ENCODE results near the gene C3orf52.

Gene C3orf52

GRCh38 chr3:112042842-112043280, 43.3 kb upstream of the C3orf52 start:
- no peak overlapping the region for H3K4me2 ChIP-seq (ENCODE audit: low read depth, low read length, poor library complexity, severe bottlenecking)
- H3K9me2 ChIP-seq (replicated peaks; ENCODE audit: insufficient read depth, low read length) = no peaks in the 10 kb centered on the region
- H3K79me2 ChIP-seq (ENCODE audit: insufficient read depth, low read length) = no peaks in the 10 kb centered on the region
- H3K27me3 ChIP-seq (ENCODE audit: low read length) = no peaks in the 10 kb centered on the region
- no peak overlapping the region for H3K4me3 ChIP-seq (ENCODE audit: insufficient read depth, low read length, poor library complexity, severe bottlenecking)
- H3K9ac ChIP-seq (ENCODE audit: low read length) = no peak overlapping the region
- H3K36me3 ChIP-seq (ENCODE audit: low read length) = no peaks in the 10 kb centered on the region
- no peaks in the 10 kb centered on the region for H3K9me3 ChIP-seq (ENCODE audit: insufficient read depth, low read length)
- TF ChIP-seq EZH2phosphoT487 (conservative IDR thresholded peaks at IDR 0.05; ENCODE audit: low read length) = no peak
- TF ChIP-seq CTCF (IDR thresholded peaks at IDR 0.05; ENCODE audit: insufficient read depth, low read length, poor library complexity, severe bottlenecking) = no peak
- H2AFZ ChIP-seq (ENCODE audit: low read depth, low read length, severe bottlenecking) = no peak overlapping the region
- no peaks in the 10 kb centered on the region for H3F3A ChIP-seq (ENCODE audit: insufficient read depth)
- no peak overlapping the region for H3K27ac ChIP-seq (ENCODE audit: low read depth, low read length)
- H4K20me1 ChIP-seq (ENCODE audit: low read depth, low read length) = no peaks in the 10 kb centered on the region

DNA sequence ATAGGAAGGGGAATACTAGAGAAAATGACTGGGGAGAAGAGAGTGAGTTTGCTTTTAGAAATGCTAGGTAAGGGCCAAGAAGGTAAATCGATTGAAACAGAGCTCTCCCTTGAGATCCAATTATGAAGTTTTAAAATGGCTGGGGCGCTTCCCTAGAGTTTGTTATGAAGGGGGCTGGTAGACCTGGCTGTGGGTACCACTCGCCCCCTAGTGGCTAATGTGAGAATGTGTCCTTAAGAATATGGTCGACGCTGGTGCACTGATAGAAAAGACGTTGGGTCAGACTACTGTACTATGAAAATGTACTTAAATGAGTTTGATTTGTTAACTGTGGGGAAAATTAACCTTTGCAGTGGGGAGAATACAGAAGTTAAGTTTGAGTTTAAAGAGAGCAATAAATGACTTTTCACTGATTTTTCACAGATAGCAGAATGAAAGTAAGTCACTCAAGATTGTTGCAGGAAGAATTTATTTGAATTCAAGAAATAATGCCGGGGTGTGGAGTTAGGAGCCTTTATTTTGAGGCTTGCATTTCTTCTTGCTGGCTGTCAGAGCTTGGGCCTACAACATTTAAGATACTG, 42.5 kb upstream of the C3orf52 start:
- no peaks in the 10 kb centered on the region for H3K79me2 ChIP-seq (ENCODE audit: insufficient read depth, low read length)
- H3K4me3 ChIP-seq (ENCODE audit: insufficient read depth, low read length, poor library complexity, severe bottlenecking) = no peak overlapping the region
- H3K4me2 ChIP-seq (ENCODE audit: low read depth, low read length, poor library complexity, severe bottlenecking) = peak overlapping the region; percentile 4
- H3K27me3 ChIP-seq (ENCODE audit: low read length) = no peaks in the 10 kb centered on the region
- no peak overlapping the region for H3K9ac ChIP-seq (ENCODE audit: low read length)
- no peaks in the 10 kb centered on the region for H4K20me1 ChIP-seq (ENCODE audit: low read depth, low read length)
- H3K9me3 ChIP-seq (ENCODE audit: insufficient read depth, low read length) = no peaks in the 10 kb centered on the region
- H3K9me2 ChIP-seq (replicated peaks; ENCODE audit: insufficient read depth, low read length) = no peaks in the 10 kb centered on the region
- peak overlapping the region; percentile 25 for H2AFZ ChIP-seq (ENCODE audit: low read depth, low read length, severe bottlenecking)
- H3K27ac ChIP-seq (ENCODE audit: low read depth, low read length) = no peak overlapping the region
- no peaks in the 10 kb centered on the region for H3K36me3 ChIP-seq (ENCODE audit: low read length)
- no peaks in the 10 kb centered on the region for H3F3A ChIP-seq (ENCODE audit: insufficient read depth)
- TF ChIP-seq CTCF (IDR thresholded peaks at IDR 0.05; ENCODE audit: insufficient read depth, low read length, poor library complexity, severe bottlenecking) = peak; percentile 92
- TF ChIP-seq EZH2phosphoT487 (conservative IDR thresholded peaks at IDR 0.05; ENCODE audit: low read length) = no peak

DNA sequence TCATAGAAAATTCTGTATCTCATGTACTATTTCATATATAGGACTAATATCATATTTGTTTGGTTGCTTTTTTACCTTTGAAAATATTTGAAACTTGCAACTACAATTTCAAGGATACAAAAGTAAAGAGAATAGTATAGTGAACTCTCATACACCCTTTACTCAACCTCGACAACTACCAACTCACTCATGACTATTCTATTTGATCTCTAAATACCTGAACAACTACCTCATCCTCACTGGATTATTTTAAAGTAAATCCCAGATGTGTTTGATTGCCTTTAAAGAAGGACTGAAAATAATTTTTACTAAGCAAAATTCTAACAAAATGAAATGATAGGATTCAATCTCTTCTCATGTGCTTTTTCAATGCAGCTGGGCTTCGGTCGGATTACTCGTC, 39.6 kb upstream of the C3orf52 start:
- H3K79me2 ChIP-seq (ENCODE audit: insufficient read depth, low read length) = no peaks in the 10 kb centered on the region
- H3F3A ChIP-seq (ENCODE audit: insufficient read depth) = no peaks in the 10 kb centered on the region
- no peaks in the 10 kb centered on the region for H3K36me3 ChIP-seq (ENCODE audit: low read length)
- H3K27me3 ChIP-seq (ENCODE audit: low read length) = no peaks in the 10 kb centered on the region
- TF ChIP-seq EZH2phosphoT487 (conservative IDR thresholded peaks at IDR 0.05; ENCODE audit: low read length) (no peak), CTCF (IDR thresholded peaks at IDR 0.05; ENCODE audit: insufficient read depth, low read length, poor library complexity, severe bottlenecking) (no peak)
- H3K9ac ChIP-seq (ENCODE audit: low read length) = no peak overlapping the region
- H4K20me1 ChIP-seq (ENCODE audit: low read depth, low read length) = no peaks in the 10 kb centered on the region
- no peak overlapping the region for H3K4me2 ChIP-seq (ENCODE audit: low read depth, low read length, poor library complexity, severe bottlenecking)
- H2AFZ ChIP-seq (ENCODE audit: low read depth, low read length, severe bottlenecking) = no peak overlapping the region
- no peaks in the 10 kb centered on the region for H3K9me2 ChIP-seq (replicated peaks; ENCODE audit: insufficient read depth, low read length)
- H3K4me3 ChIP-seq (ENCODE audit: insufficient read depth, low read length, poor library complexity, severe bottlenecking) = no peak overlapping the region
- H3K9me3 ChIP-seq (ENCODE audit: insufficient read depth, low read length) = no peaks in the 10 kb centered on the region
- no peak overlapping the region for H3K27ac ChIP-seq (ENCODE audit: low read depth, low read length)
